Parathyroid adenoma (tissue), 2 donors: ENCODE results near the gene CXCL12.

ENCODE experiments used
- H2AFZ ChIP-seq: fragments of 300-600 bp; sonication (generic); one replicate; pipeline ENCODE4 v1.7.0; 2017; ENCODE audit warnings: antibody characterized with exemption, mild to moderate bottlenecking
- H3K27ac ChIP-seq: fragments of 300-600 bp; sonication (generic); one replicate; pipeline ENCODE4 v1.7.0; 2017
- H3K27me3 ChIP-seq: fragments of 300-600 bp; sonication (generic); one replicate; pipeline ENCODE4 v1.7.0; 2017; ENCODE audit warnings: low read length; ENCODE audit not compliant: control insufficient read depth, insufficient read depth
- H3K36me3 ChIP-seq: fragments of 300-600 bp; sonication (generic); one replicate; pipeline ENCODE4 v1.7.0; 2017; ENCODE audit warnings: low read length; ENCODE audit not compliant: control insufficient read depth, insufficient read depth
- H3K4me1 ChIP-seq: fragments of 300-600 bp; sonication (generic); one replicate; pipeline ENCODE4 v1.7.0; 2017; ENCODE audit warnings: control low read depth
- H3K4me2 ChIP-seq: fragments of 300-600 bp; sonication (generic); one replicate; pipeline ENCODE4 v1.7.0; 2017; ENCODE audit warnings: low read length
- H3K4me3 ChIP-seq: fragments of 300-600 bp; sonication (generic); one replicate; pipeline ENCODE4 v1.7.0; 2017; ENCODE audit warnings: low read depth, low read length
- H3K79me2 ChIP-seq: fragments of 300-600 bp; sonication (generic); one replicate; pipeline ENCODE4 v1.7.0; 2017; ENCODE audit warnings: control low read depth
- H3K9ac ChIP-seq: fragments of 300-600 bp; sonication (generic); one replicate; pipeline ENCODE4 v1.7.0; 2017; ENCODE audit warnings: mild to moderate bottlenecking
- H3K9me3 ChIP-seq: fragments of 300-600 bp; sonication (generic); one replicate; pipeline ENCODE4 v1.7.0; 2017; ENCODE audit warnings: low read length; ENCODE audit not compliant: control insufficient read depth
- TF ChIP-seq, protein P1 (sequence below): fragments of 300-600 bp; sonication (generic); IDR thresholded peaks from one replicate; pipeline ENCODE4 v1.7.0; 2017; ENCODE audit warnings: antibody characterized with exemption, mild to moderate bottlenecking
- donor health status: primary hyperparathyroidism.

CXCL12 gene

DNA sequence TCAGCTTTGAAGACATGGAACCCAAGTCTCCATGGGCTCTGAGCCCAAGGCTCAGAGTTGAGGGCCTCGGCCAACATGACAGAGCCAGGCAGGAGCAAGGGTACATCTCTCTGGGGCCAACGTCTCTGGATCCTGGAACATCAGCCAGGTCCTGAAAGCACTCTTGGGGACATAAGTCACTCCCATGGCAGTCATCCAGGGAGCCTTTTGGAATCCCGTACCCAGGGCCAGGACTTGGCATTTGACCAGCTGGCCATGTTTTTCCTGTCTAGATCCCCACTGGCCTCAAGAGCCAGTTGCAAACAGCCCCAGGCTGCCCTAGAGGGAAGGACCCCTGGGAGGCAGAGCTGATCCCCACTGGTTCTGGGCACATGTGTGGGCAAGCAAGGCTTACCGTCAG, 4.3 kb upstream of the CXCL12 start:
- Histone ChIP-seq H3K79me2 (peaks cover 11% of the 10 kb centered on the region), H3K4me1 (no peaks in the 10 kb centered on the region), H3K4me3 (no peak overlapping the region), H3K36me3 (no peaks in the 10 kb centered on the region), H3K27ac (no peak overlapping the region), H3K27me3 (no peaks in the 10 kb centered on the region), H3K4me2 (no peak overlapping the region), H2AFZ (no peak overlapping the region), H3K9ac (no peak overlapping the region), H3K9me3 (no peaks in the 10 kb centered on the region)
- TF ChIP-seq, protein P1, sequence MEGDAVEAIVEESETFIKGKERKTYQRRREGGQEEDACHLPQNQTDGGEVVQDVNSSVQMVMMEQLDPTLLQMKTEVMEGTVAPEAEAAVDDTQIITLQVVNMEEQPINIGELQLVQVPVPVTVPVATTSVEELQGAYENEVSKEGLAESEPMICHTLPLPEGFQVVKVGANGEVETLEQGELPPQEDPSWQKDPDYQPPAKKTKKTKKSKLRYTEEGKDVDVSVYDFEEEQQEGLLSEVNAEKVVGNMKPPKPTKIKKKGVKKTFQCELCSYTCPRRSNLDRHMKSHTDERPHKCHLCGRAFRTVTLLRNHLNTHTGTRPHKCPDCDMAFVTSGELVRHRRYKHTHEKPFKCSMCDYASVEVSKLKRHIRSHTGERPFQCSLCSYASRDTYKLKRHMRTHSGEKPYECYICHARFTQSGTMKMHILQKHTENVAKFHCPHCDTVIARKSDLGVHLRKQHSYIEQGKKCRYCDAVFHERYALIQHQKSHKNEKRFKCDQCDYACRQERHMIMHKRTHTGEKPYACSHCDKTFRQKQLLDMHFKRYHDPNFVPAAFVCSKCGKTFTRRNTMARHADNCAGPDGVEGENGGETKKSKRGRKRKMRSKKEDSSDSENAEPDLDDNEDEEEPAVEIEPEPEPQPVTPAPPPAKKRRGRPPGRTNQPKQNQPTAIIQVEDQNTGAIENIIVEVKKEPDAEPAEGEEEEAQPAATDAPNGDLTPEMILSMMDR: no peak

DNA sequence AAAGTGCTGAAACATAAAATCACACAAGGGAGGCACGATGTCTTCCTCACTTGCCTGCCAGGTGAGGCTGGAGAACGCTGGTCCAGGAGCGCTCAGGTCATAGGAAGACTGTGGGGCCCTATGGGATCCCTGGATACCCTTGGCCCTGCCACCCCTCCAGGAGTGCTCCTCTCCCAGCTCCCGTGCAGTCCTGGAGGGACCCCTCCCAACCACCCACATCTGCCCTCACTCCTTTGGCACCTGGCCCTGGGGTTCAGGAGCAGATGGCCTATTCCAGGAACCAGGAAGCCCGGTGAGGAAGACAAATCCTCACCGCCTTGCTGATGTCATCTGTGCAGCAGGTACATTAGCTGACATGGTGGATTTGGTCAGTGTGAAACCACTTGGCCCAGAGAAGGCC, 3.7 kb upstream of the CXCL12 start:
- no peak overlapping the region for H3K4me3 ChIP-seq
- no peaks in the 10 kb centered on the region for H3K9me3 ChIP-seq
- no peaks in the 10 kb centered on the region for H3K27me3 ChIP-seq
- H3K79me2 ChIP-seq: peaks cover 16% of the 10 kb centered on the region
- H3K4me1 ChIP-seq: no peaks in the 10 kb centered on the region
- H3K36me3 ChIP-seq: no peaks in the 10 kb centered on the region
- no peak overlapping the region for H3K9ac ChIP-seq
- no peak overlapping the region for H2AFZ ChIP-seq
- TF ChIP-seq, protein P1: no peak
- H3K27ac ChIP-seq: no peak overlapping the region
- no peak overlapping the region for H3K4me2 ChIP-seq

DNA sequence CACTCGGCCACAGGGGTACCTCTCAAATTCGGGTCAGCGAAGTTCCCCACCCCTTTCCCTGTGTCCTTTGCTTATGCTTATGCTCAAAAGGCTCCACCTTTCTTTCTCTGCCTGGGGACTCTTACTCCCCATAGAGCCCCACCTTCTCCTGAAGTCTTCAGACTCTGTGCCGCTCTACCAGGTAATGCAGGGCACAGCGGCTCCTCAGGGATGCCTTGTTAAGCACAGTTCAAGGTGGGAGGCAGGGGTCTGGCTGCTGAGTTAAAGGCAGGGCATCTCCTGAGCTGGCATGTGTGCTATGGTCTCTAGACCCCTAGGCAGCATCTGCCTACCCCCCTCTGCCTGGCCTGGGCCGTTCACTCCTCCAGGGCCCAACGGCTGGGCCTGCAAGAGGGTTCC, 3.0 kb upstream of the CXCL12 start:
- H3K27me3 ChIP-seq: no peaks in the 10 kb centered on the region

DNA sequence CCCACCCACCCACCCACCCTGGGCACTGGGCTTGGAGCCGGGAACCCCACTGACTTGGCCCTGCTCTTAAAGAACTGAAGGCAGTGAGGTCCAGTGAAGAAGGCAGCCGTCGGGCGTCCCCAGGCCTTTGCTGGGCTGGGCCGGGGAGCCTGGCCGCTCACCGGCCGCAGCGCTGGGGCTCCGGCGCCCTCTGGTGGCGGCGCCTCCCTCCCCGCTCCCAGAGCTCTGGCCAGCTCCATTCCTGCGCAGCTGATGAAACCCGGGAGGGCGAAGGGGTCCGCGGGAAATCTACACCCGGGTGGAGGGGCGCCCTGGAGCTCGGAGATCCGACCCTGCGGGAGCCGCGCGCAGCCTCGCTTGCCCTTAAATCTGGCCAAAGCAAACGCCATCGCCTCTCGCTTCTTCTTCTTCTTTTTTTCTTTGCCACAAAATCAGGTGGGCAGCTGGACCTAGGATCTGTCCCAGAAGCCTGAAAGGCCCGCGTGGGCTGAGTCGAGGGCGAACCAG, 1.7 kb upstream of the CXCL12 start:
- H3K4me1 ChIP-seq: peaks cover 6% of the 10 kb centered on the region
- H3K9ac ChIP-seq: no peak overlapping the region
- H3K36me3 ChIP-seq: no peaks in the 10 kb centered on the region
- peaks cover 34% of the 10 kb centered on the region for H3K79me2 ChIP-seq
- no peak overlapping the region for H3K4me3 ChIP-seq
- H2AFZ ChIP-seq: peak overlapping the region; percentile 80
- H3K9me3 ChIP-seq: no peaks in the 10 kb centered on the region
- H3K27me3 ChIP-seq: no peaks in the 10 kb centered on the region
- H3K4me2 ChIP-seq: peak overlapping the region; percentile 54
- TF ChIP-seq, protein P1: peak; percentile 97
- H3K27ac ChIP-seq: no peak overlapping the region

More for the DNA sequence above, 3.0 kb upstream of the CXCL12 start:
- H3K4me3 ChIP-seq: no peak overlapping the region
- no peaks in the 10 kb centered on the region for H3K36me3 ChIP-seq
- no peak overlapping the region for H3K4me2 ChIP-seq
- H3K27ac ChIP-seq: no peak overlapping the region
- H2AFZ ChIP-seq: no peak overlapping the region
- H3K9ac ChIP-seq: no peak overlapping the region
- H3K4me1 ChIP-seq: no peaks in the 10 kb centered on the region
- peaks cover 24% of the 10 kb centered on the region for H3K79me2 ChIP-seq
- no peaks in the 10 kb centered on the region for H3K9me3 ChIP-seq
- TF ChIP-seq, protein P1: no peak

DNA sequence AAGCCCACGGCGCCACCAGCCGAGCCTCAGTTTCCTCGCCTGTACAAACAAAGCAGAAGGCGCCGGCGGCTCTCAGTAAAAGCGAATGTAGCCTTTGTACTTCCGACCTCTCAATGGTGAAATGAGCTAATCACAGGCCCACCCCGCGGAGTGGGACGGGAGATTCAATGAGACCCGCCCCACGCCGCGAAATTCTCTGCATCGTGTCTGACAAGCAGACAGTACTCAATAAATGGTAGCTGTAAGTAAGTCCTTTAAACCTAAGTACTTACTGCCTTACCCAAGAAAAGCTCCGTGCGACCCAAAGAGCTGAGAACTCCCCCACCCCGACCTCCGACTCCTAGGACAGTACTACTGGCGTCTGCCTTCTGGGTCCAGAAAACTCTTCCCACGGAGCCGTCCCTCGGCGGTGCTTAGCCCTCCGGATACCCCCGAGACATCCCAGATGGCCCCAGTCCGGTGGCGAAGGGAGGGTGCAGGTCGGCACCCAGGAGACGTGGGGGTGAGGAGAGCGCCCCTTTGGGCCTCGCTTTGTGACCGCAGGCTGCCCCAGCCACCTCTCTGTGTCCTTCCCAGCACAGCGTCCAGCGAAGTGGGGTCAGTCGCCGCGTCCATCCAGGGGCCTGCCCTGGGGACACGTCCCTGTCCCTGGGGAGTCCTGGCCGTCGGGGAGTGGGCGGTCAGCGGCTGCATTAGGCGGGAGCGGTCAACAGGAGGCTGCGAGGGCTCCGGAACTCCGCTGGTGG, 972 bp upstream of the CXCL12 start:
- no peak overlapping the region for H3K9ac ChIP-seq
- peak overlapping the region; percentile 54 for H3K4me3 ChIP-seq
- H3K4me2 ChIP-seq: peak overlapping the region; percentile 71
- peak overlapping the region; percentile 89 for H2AFZ ChIP-seq
- H3K4me1 ChIP-seq: peaks cover 6% of the 10 kb centered on the region
- TF ChIP-seq, protein P1: no peak
- no peaks in the 10 kb centered on the region for H3K27me3 ChIP-seq
- peak overlapping the region; percentile 87 for H3K27ac ChIP-seq
- H3K79me2 ChIP-seq: peaks cover 37% of the 10 kb centered on the region
- no peaks in the 10 kb centered on the region for H3K36me3 ChIP-seq
- H3K9me3 ChIP-seq: no peaks in the 10 kb centered on the region
